K562 (cell line): ENCODE results near the gene FOSL1. TPM values are rescaled to one million over a fixed set of nuclear protein-coding genes. Genes with fewer than 3 reads are reported as not detected.
A peak's percentile ranks its signal among the peaks of the same experiment; 100 is the strongest.

ENCODE experiments used
- CHCHD3 ChIP-seq: fragments of 250-450 bp; sonication (Bioruptor Pico); IDR thresholded peaks from 2 replicates; pipeline ENCODE4 v2.1.2; 2022; ENCODE audit warnings: mild to moderate bottlenecking
- CHD2 ChIP-seq: IDR thresholded peaks from 2 replicates; pipeline ENCODE4 v1.6.1; 2011; ENCODE audit warnings: low read depth, low read length
- EGR1 ChIP-seq: fragments of 450-650 bp; conservative IDR thresholded peaks from 2 replicates; pipeline ENCODE4 v1.6.1; 2017; ENCODE audit warnings: mild to moderate bottlenecking
- NR4A1 ChIP-seq, 2 experiments: fragments of 250-450 bp in 1 of 2; fragments of 450-650 bp in 1 of 2; sonication (Bioruptor Pico) in 1 of 2; IDR thresholded peaks; 2 replicates each; pipeline versions ENCODE4 v1.4.0 to v1.6.1; 2016 to 2020; ENCODE audit warnings: mild to moderate bottlenecking in 2 of 2, missing compliant biosample characterization in 1 of 2, missing genetic modification characterization in 1 of 2, moderate library complexity in 1 of 2
- SMARCC2 ChIP-seq: fragments of 450-650 bp; IDR thresholded peaks from 2 replicates; pipeline ENCODE4 v1.6.1; 2017; ENCODE audit warnings: antibody characterized with exemption, moderate library complexity, mild to moderate bottlenecking, low read depth
- ZNF12 ChIP-seq: sonication (generic); formaldehyde crosslinking; IDR thresholded peaks from 2 replicates; pipeline ENCODE4 v1.4.0; 2020; ENCODE audit warnings: mild to moderate bottlenecking, missing genetic modification reagents
- ZNF282 ChIP-seq: sonication (generic); formaldehyde crosslinking; IDR thresholded peaks from 2 replicates; pipeline ENCODE4 v1.8.1; 2023; ENCODE audit warnings: missing genetic modification reagents
- polyA plus RNA-seq, 8 experiments: library from polyadenylated mRNA; depleted of rRNA in 4 of 8; stranded (reverse) in 5 of 8; unstranded in 3 of 8; fragments of >200 nt; fragmentation: Nextera tagmentation in 2 of 8; fragmentation: Illumina TruSeq in 1 of 8; extraction: Ambion mirVana in 2 of 8; extraction: Trizol in 1 of 8; gene quantifications; 2 replicates each; pipeline versions ENCODE4 v1.2.1 to v1.2.3, GENCODE V29; 2011 to 2014; ENCODE audit warnings: inconsistent platforms in 1 of 8, missing spikeins in 1 of 8
- total RNA-seq, 7 experiments: library from RNA; depleted of rRNA in 6 of 7; stranded (reverse); fragments of >200 nt in 6 of 7; fragmentation: Illumina TruSeq in 2 of 7; extraction: Trizol in 2 of 7; gene quantifications; 2 replicates each; pipeline versions ENCODE4 v1.2.1 to v1.2.3, GENCODE V29; 2011 to 2021; ENCODE audit warnings: low replicate concordance in 1 of 7
- TF ChIP-seq, protein P1 (sequence below): fragments of 450-650 bp; IDR thresholded peaks from 2 replicates; pipeline ENCODE4 v1.6.1; 2018; ENCODE audit not compliant: partially characterized antibody
- TF ChIP-seq, protein P2 (sequence below): fragments of 200-600 bp; sonication (generic); IDR thresholded peaks from one replicate; pipeline ENCODE4 v1.6.1; 2012; ENCODE audit warnings: mild to moderate bottlenecking, low read depth, low read length, inconsistent platforms
- TF ChIP-seq, protein P3 (sequence below): fragments of 450-650 bp; conservative IDR thresholded peaks from 2 replicates; pipeline ENCODE4 v1.6.1; 2016; ENCODE audit warnings: missing genetic modification characterization, low read depth, mild to moderate bottlenecking, missing compliant biosample characterization, moderate library complexity

Gene FOSL1
- total and polyA plus RNA-seq, 9 of the 15 experiments (the other 6 are each of a cell fraction or from before 2014, with no cell fraction given): 3.5 to 39.6 (median 10.0) TPM

DNA sequence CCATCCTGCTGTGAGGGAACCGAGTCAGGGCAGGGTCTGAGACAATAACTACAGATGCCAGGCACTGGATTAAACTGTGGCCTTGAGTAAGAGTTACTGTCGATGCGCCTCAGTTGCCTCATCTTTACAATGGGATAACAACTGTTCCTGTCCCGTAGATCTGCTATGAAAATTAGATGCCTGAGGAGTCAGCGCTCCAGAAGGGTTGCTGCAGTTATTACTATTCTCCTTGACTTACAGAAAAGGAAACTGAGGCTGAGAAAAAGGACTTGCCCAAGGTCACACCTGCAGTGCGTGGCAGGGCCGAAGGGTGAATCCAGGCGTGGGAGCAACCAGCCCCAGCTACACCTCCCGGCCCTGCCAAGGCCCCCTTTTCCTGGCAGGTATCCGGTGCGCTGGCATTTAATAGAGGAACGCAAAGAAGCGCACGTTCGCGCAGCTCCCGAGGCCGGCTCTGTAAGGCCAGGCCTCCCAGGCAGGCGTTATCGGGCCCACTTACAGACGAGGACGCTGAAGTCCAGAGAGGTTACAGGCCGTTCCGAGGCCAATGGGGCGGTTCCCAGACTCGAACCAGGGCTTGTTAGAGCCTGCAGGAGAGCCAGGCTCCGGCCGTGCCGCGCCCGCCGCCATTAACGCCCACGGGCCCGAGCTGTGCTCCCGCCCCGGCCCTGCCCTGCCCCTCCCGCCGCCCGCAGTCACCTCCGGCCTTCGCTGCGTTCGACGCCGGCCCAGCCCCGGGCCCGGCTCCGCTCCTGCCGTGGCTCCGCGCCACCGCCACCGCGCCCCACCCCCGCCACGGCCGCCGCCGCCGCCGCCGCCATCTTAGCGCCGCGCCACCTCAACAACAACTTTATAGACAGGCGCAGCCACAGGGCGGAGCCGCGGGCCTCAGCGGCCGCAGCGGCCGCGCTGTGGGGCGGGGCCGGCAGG, 18.3 kb upstream of the FOSL1 start, which contains the start of gene C11orf68 (continued):
- TF ChIP-seq SMARCC2: no peak
- TF ChIP-seq ZNF282 (CRISPR knock-in tag): no peak
- TF ChIP-seq, protein P1, sequence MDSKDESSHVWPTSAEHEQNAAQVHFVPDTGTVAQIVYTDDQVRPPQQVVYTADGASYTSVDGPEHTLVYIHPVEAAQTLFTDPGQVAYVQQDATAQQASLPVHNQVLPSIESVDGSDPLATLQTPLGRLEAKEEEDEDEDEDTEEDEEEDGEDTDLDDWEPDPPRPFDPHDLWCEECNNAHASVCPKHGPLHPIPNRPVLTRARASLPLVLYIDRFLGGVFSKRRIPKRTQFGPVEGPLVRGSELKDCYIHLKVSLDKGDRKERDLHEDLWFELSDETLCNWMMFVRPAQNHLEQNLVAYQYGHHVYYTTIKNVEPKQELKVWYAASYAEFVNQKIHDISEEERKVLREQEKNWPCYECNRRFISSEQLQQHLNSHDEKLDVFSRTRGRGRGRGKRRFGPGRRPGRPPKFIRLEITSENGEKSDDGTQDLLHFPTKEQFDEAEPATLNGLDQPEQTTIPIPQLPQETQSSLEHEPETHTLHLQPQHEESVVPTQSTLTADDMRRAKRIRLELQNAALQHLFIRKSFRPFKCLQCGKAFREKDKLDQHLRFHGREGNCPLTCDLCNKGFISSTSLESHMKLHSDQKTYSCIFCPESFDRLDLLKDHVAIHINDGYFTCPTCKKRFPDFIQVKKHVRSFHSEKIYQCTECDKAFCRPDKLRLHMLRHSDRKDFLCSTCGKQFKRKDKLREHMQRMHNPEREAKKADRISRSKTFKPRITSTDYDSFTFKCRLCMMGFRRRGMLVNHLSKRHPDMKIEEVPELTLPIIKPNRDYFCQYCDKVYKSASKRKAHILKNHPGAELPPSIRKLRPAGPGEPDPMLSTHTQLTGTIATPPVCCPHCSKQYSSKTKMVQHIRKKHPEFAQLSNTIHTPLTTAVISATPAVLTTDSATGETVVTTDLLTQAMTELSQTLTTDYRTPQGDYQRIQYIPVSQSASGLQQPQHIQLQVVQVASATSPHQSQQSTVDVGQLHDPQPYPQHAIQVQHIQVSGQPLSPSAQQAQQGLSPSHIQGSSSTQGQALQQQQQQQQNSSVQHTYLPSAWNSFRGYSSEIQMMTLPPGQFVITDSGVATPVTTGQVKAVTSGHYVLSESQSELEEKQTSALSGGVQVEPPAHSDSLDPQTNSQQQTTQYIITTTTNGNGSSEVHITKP: no peak
- peak; percentile 81; the same call in 1 of the 2 replicates for TF ChIP-seq ZNF12 (CRISPR knock-in tag)
- TF ChIP-seq CHCHD3: no peak
- TF ChIP-seq EGR1: peak; percentile 62
- TF ChIP-seq, protein P2, sequence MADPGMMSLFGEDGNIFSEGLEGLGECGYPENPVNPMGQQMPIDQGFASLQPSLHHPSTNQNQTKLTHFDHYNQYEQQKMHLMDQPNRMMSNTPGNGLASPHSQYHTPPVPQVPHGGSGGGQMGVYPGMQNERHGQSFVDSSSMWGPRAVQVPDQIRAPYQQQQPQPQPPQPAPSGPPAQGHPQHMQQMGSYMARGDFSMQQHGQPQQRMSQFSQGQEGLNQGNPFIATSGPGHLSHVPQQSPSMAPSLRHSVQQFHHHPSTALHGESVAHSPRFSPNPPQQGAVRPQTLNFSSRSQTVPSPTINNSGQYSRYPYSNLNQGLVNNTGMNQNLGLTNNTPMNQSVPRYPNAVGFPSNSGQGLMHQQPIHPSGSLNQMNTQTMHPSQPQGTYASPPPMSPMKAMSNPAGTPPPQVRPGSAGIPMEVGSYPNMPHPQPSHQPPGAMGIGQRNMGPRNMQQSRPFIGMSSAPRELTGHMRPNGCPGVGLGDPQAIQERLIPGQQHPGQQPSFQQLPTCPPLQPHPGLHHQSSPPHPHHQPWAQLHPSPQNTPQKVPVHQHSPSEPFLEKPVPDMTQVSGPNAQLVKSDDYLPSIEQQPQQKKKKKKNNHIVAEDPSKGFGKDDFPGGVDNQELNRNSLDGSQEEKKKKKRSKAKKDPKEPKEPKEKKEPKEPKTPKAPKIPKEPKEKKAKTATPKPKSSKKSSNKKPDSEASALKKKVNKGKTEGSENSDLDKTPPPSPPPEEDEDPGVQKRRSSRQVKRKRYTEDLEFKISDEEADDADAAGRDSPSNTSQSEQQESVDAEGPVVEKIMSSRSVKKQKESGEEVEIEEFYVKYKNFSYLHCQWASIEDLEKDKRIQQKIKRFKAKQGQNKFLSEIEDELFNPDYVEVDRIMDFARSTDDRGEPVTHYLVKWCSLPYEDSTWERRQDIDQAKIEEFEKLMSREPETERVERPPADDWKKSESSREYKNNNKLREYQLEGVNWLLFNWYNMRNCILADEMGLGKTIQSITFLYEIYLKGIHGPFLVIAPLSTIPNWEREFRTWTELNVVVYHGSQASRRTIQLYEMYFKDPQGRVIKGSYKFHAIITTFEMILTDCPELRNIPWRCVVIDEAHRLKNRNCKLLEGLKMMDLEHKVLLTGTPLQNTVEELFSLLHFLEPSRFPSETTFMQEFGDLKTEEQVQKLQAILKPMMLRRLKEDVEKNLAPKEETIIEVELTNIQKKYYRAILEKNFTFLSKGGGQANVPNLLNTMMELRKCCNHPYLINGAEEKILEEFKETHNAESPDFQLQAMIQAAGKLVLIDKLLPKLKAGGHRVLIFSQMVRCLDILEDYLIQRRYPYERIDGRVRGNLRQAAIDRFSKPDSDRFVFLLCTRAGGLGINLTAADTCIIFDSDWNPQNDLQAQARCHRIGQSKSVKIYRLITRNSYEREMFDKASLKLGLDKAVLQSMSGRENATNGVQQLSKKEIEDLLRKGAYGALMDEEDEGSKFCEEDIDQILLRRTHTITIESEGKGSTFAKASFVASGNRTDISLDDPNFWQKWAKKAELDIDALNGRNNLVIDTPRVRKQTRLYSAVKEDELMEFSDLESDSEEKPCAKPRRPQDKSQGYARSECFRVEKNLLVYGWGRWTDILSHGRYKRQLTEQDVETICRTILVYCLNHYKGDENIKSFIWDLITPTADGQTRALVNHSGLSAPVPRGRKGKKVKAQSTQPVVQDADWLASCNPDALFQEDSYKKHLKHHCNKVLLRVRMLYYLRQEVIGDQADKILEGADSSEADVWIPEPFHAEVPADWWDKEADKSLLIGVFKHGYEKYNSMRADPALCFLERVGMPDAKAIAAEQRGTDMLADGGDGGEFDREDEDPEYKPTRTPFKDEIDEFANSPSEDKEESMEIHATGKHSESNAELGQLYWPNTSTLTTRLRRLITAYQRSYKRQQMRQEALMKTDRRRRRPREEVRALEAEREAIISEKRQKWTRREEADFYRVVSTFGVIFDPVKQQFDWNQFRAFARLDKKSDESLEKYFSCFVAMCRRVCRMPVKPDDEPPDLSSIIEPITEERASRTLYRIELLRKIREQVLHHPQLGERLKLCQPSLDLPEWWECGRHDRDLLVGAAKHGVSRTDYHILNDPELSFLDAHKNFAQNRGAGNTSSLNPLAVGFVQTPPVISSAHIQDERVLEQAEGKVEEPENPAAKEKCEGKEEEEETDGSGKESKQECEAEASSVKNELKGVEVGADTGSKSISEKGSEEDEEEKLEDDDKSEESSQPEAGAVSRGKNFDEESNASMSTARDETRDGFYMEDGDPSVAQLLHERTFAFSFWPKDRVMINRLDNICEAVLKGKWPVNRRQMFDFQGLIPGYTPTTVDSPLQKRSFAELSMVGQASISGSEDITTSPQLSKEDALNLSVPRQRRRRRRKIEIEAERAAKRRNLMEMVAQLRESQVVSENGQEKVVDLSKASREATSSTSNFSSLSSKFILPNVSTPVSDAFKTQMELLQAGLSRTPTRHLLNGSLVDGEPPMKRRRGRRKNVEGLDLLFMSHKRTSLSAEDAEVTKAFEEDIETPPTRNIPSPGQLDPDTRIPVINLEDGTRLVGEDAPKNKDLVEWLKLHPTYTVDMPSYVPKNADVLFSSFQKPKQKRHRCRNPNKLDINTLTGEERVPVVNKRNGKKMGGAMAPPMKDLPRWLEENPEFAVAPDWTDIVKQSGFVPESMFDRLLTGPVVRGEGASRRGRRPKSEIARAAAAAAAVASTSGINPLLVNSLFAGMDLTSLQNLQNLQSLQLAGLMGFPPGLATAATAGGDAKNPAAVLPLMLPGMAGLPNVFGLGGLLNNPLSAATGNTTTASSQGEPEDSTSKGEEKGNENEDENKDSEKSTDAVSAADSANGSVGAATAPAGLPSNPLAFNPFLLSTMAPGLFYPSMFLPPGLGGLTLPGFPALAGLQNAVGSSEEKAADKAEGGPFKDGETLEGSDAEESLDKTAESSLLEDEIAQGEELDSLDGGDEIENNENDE: no peak
- TF ChIP-seq, protein P3, sequence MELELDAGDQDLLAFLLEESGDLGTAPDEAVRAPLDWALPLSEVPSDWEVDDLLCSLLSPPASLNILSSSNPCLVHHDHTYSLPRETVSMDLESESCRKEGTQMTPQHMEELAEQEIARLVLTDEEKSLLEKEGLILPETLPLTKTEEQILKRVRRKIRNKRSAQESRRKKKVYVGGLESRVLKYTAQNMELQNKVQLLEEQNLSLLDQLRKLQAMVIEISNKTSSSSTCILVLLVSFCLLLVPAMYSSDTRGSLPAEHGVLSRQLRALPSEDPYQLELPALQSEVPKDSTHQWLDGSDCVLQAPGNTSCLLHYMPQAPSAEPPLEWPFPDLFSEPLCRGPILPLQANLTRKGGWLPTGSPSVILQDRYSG (tag): 0 out of 2 replicates have a peak, but pooled peaks have one; percentile 25
- TF ChIP-seq CHD2: no peak
- no peak; the same call in 1 of the 2 replicates for TF ChIP-seq NR4A1 (CRISPR knock-in tag; IDR thresholded peaks at IDR 0.05)
- no peak for TF ChIP-seq NR4A1 (tag; IDR thresholded peaks at IDR 0.05)
